ENCODE results near the gene RIC8B.

The RIC8B gene

DNA sequence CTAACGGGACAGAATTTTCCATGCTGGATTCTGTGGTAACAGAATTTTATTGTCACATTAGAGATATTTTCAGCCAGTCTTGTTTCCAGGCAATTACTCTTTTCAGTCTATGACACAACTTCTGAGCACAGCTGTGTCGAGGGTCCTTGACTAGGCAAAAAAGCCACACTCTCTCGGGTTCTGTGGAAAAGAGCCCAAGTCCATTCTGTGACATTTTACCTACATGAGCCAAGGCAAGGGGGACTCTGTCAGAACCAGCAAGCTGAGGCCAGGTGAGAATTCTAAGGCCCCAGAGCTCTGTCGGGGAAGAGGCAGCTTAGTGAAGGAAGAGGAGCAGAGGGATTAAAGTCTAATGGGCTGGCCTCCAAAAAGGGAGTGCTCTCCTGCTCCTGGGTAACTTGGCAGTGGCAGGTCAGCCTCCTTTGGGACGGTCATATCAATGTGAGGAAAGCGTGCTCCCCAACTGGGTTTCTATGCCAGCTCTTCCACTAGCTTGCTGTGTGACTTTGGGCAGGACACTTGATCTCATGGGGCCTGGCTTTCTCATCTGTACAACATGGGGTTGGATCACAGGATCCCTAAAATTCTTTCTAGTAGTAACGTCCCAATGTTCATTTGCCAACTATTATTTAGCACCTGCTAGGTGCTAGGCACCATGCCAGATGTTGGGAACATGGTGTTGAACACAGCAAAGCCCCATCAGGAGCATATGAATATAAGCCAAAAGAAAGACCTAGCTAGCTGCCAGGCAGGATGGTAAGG, 16.0 kb upstream of the RIC8B start:
- no peak for DNase-seq (ENCODE audit: low read depth)

- no peak for DNase-seq (ENCODE audit: low read depth)
These were observed 14.8 kb upstream of the RIC8B start for GRCh38 chr12:106759526-106760183.

- DNase-seq (ENCODE audit: low read depth) = no peak
These were observed 14.3 kb upstream of the RIC8B start for GRCh38 chr12:106760184-106760531.

GRCh38 chr12:106764220-106764619, 10.3 kb upstream of the RIC8B start:
- DNase-seq (ENCODE audit: low read depth) = no peak

GRCh38 chr12:106764738-106765137, 9.7 kb upstream of the RIC8B start:
- DNase-seq (ENCODE audit: low read depth) = no peak

- DNase-seq (ENCODE audit: low read depth) = no peak
These were observed 8.1 kb upstream of the RIC8B start for GRCh38 chr12:106766393-106766826.

- DNase-seq (ENCODE audit: low read depth) = no peak
These were observed 7.3 kb upstream of the RIC8B start for GRCh38 chr12:106767206-106767605.

DNA sequence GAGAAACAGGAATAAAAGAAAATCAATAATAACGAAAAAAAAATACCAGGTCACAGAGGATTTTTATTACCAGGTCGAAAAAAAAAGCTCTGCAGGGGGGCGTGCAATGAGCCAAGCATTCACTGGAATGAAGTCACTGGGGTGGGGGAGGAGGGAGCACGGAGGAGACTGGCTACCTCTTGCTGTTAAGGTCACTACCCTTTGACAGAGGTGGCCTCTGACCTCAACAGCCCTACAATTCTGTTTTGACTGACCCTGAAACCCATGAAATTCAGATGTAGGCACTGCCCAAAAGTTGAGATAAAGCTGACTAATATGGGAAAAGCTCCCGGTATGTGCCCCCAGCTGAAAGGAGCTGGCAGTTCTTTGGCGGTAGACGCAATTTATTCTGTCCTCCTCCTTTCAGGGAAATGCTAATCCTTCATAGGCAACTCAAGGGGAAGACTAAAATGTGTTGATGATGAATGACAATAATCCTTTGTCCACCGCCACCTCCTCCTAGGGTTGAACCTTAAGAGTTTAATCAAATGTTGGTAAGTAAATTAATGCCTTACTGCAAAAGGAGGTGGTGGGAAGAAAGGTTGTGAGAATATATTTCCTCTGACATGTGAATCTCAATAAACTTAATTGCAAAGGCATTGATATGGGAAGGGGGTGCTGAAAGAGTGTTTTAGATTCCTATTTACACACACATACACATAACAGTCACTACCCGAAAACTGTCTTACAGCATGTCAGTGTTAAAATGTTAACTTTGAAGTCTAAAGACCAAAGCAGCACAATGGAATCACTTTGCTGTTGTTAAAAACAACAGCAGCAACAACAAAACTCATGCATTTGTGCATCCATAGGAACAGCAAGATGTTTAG, 6.3 kb upstream of the RIC8B start:
- no peak for DNase-seq (ENCODE audit: low read depth)

GRCh38 chr12:106769078-106769477, 5.4 kb upstream of the RIC8B start:
- no peak for DNase-seq (ENCODE audit: low read depth)

GRCh38 chr12:106769546-106769945, 4.9 kb upstream of the RIC8B start:
- DNase-seq (ENCODE audit: low read depth) = no peak

GRCh38 chr12:106771425-106771824, 3.1 kb upstream of the RIC8B start:
- no peak for DNase-seq (ENCODE audit: low read depth)

DNA sequence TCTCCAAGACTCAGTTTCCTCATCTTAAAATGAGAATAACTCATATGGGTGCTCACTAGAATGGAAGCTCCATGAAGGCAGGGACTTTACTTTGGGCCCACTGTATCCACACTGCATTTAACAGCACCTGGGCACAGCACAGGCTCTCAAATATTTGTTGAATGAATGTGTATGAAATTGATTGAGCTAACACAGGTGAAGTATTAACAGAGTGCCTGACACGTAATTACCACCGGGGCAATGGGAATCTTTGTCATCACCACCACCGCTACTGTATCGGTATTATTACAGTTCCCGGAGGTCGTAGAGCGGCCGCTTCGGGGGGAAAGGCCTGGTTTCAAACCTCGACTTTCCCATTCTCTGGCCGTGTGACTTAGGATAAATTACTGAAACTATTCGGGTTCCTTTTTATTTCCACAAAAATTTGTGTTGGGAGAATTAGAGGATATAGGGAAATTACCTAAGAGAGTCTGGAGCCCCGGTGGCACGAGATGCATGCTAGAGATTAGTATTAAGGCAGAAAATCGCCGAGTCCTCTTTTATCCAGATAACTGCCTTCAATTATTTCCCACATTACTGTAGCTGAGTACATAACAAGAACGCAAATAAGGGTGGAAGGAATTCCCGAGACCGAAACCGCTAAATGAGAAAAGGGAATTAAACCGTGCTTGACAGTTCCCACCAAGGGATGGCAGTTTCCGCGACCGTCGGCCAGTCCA, 1.0 kb upstream of the RIC8B start:
- no peak for DNase-seq (ENCODE audit: low read depth)

GRCh38 chr12:106774808-106775524, 484 bp downstream of the RIC8B start:
- no peak for DNase-seq (ENCODE audit: low read depth)

DNA sequence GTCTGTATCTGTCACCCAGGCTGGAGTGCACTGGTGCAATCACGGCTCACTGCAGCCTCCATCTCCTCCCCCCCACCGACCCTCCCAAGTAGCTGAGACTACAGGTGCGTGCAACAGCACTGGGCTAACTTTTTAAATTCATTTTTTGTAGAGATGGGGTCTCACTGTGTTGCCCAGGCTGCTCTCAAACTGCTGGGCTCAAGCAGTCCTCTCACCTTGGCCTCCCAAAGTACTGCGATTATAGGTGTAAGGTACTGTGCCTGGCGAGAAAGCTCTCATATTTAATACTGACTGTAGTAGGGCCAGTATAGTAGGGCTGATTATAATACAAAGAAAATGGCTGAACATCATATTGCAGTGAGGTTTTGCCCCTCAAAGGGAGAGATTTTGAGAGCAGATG, 2.4 kb downstream of the RIC8B start:
- DNase-seq (ENCODE audit: low read depth) = no peak

DNA sequence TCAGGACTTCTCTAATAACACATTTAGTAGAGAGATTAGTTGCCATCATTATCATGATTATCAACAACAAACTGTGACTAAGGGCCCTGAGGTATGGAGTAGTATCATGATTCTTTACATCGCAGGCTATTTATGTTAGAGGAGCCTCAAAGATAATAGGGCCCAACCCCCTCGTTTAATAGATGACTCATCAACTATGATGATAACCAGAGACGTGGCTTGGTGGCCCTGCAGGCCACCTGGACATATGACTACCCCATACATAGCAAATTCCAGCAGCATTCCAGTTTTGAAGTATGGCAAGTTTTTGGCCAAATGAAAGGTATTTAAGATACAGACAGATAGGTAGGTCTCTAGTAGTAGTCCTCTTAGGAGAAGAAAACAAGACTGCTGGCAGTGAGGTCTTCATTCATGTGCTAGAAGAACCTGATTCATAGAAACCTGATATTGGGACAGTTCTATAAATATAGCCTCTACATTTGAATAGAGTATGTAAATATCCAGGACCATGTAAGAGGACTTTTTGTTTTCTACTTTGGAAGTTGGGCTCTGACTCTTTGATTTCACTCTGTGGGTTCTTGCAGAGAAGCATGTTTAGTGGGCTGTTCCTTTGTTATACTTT, 5.6 kb downstream of the RIC8B start:
- no peak for DNase-seq (ENCODE audit: low read depth)

GRCh38 chr12:106782619-106783018, 8.1 kb downstream of the RIC8B start:
- no peak for DNase-seq (ENCODE audit: low read depth)

DNA sequence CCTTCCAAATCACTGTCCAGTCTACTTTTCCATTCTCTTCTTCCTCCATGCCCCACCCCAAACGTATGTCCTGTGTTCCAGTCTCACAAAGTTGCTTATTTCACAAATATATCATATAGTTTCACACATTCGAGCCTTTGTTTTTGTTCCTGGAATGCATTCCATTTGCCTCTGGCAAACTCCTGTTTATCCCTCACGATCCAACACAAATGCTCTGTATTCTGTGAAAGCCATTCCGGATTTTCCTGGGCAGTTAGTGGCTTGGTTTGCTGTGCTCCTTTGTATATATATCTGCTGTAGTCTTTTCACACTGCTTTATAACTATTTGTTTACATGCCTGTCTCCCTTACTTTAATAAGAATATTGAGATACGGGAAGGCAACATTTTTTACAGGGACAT, 9.0 kb downstream of the RIC8B start:
- DNase-seq (ENCODE audit: low read depth) = no peak

DNA sequence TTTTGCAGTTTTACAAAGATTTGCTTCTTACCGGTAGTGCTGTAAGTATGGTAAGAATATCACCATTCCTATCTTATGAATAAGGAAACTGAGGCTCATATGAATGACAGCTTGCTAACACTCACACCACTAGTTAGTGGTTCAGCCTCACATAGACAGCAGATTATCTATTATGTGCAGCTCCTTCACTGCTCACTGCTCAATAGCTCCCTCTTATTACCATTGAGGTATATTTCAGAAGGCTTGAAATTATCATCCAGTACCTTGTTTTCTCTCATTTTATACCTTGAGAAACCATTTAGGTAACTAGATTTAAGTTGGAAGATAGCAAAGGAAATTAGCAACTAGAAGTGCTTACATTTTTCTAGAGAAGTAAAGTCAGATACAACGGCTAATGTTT, 15.5 kb downstream of the RIC8B start:
- DNase-seq (ENCODE audit: low read depth) = no peak

DNA sequence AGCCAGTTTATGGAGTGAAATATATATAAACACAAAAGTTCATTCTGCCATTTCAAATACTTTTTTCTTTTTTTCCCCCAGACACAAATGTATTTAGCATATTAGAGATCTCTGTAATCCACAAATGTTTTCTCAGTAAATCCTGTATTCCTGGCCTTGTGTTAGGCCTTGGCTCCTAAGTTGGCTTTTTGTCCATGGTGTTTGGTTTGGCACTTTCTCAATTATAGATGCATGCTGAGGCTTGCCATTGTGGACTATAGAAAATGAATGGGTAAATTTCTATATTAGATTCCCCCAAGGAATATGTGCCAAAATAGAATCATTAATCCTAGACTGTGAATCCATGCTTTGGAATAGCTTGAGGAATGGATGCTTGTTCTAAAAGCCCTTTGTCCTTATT, 17.0 kb downstream of the RIC8B start:
- no peak for DNase-seq (ENCODE audit: low read depth)

DNA sequence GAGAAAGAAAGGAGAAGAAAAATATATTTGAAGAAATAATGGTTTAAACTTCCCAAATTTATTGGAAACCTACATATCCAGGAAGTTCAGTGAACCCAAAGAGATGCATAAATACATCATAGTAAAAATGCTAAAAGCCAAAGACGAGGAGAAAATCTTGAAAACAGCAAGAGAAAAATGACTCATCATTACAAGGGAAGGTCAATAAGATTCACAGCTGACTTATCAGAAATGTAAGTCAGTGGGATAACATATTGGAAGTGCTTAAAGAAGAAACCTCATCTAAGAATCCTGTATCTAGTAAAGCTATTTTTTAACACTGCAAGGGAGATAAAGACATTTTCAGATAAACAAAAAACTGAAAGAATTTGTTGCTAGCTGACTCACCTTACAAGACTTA, 19.9 kb downstream of the RIC8B start:
- no peak for DNase-seq (ENCODE audit: low read depth)

DNA sequence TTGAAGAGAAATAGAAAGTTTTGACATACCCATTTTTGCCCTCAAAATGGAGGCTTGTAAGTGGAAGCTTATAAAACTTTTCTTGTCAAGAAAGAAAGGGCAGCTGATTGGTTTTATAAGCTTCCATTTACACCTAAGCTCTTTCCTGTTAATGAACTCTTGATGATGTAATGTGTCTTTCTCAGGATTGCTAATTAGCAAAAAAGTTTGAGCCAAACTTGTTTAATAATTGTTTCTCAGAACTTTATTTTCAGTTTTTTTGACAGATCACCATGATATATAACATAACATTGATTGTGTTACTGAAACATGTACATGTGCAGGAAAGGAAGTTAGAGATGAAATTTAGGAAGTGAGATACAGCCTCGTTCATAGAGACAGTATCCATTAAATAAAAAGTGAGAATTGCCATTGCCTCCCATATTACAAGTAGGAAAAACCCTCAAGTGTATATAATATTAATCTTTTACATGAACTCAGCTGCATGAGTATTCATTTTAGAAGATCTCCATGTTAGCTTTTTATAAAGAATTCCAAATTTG, 26.8 kb downstream of the RIC8B start:
- DNase-seq (ENCODE audit: low read depth) = no peak
